T47D (cell line): ENCODE data around the gene RARB.

Source experiments
- DNase-seq, 2 experiments: peaks; one replicate each; pipeline versions ENCODE4 v3.0.0 to v3.0.0-alpha.2; 2011 to 2012; ENCODE audit warnings: low read depth in 1 of 2, low spot score in 1 of 2
- JUND ChIP-seq: IDR thresholded peaks from 2 replicates; pipeline ENCODE4 v1.6.1; 2012; ENCODE audit warnings: low read depth
- in situ Hi-C: cut with HindIII; loops from 2 replicates; pipeline ENCODE4 v1.10.0; 2016; ENCODE audit warnings: low sequenced_read_pairs, low pct_unique_long_range_greater_than_20kb

Gene RARB

DNA sequence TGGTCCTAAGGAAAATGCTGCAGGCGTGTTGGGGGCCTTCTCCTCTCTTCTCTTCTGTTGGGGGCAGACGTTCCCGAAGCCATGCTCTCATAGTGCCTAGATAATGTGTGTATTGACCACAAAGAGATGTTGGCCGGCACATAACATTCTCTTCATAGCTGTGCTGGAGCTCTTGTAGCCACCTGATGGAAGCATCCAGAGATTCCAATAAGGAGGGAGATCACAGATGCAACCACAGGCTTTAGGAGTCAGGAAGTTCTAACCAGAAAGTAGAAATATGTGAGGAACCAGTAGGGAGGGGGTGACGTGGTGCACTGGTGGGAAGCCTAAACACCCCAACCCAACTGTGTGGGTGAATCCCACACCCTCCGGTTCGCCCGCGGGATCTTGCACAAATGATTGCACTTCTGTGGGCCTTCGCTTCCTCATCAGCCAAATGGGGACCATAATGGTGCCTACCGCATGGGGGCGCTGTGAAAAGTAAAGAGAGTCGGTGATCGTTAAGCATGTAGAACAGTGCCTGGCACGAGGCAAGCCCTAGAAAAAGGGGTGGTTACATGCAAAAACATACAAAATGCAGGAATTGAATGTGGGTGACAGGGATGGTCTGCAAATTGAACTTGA lies 148.9 kb downstream of the RARB start:
- no peak for DNase-seq
- in situ Hi-C loops = no loop called here
- TF ChIP-seq JUND = no peak

DNA sequence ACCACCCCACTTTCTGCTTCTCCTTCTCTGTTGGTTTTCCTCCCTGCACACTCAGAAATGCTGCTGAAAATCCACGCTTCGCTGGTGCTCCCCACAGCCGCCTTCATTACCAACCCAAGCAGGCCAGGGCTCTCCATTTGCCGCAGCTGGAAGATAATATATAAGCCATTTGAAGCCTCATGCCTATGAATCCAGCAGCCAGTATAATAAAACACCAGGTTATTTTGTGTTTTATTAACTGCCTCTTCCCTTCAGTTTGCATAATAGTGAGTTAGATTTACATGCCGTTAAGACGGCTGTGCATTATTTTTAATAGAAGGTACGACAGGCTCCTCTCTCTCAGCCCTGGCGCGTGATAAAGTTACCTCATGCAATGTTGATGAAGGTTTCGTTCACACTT lies 150.0 kb downstream of the RARB start:
- no peak for TF ChIP-seq JUND
- in situ Hi-C loops = no loop called here
- no peak for DNase-seq

DNA sequence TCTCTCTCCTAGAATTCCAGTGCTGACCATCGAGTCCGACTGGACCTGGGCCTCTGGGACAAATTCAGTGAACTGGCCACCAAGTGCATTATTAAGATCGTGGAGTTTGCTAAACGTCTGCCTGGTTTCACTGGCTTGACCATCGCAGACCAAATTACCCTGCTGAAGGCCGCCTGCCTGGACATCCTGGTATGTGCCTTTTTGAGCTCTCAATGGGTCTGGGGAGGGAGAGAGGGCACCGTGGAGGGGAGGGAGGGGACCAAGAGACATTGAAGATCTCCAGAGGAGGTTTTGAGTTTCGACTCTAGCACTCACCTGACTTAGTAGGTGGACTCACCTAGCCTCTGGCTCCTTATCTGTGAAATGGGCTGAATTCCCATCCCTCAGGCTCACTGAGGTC lies 152.5 kb downstream of the RARB start:
- in situ Hi-C loops = no loop called here
- TF ChIP-seq JUND = no peak
- no peak for DNase-seq

DNA sequence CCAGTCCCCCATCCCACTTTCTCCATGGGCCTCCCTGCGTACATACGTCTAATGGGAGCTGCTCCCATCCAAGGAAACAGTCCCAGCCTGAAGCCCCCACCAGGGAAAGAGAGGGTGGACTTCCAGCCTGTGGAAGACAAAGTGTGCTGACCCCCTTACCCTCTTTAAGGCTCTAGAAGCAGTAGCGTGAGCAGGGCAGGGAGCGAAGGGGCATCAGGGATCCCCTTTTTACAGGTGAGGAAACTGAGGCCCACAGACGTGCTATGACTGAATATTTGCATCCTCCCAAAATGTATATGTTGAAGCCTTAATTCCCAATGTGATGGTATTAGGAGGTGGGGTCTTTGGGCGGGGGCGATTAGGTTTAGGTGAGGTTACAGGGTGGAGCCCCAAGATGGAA lies 153.3 kb downstream of the RARB start:
- DNase-seq = no peak
- in situ Hi-C loops = no loop called here
- no peak for TF ChIP-seq JUND

DNA sequence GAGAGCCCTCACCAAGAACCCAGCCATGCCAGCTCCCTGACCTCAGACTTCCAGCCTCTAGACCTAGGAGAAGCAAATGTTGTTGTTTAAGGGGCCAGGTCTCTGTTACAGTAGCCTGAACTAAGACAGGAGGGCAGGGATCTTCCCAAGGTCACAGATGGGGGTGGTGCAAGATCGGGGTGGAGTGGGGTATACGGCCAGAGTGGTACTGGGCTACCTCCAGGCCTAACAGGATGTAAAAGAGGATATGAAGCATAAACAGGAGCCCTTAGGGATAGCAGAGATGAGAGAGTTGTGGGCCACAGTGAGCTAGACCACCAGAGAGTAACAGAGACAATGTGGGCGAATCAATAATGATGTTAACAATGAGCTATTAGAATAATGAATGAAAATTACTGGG lies 153.8 kb downstream of the RARB start:
- TF ChIP-seq JUND = no peak
- in situ Hi-C loops = no loop called here

DNA sequence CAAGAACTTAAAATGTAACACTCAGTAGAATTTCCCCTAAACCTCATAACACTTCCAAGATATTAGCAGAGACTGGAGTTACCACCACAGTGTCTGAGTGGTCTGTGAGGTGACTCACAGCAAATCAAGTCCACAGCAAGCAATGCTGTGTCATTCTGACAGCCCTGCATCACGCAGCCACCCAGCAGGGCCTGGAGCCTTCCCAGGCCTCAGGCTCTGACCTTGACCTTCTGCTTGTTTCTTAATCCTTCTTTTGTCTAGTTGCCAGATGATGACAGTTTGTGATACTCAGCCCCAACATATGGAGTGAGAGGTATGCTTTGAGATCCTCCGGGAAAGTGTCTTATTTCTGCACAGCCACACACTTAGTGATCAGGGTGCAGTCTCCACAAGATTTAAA lies 154.2 kb downstream of the RARB start:
- peak in 1 of 2 experiments; percentile 57 for DNase-seq
- in situ Hi-C loops = no loop called here
- TF ChIP-seq JUND = no peak

More for the DNA sequence above, 153.8 kb downstream of the RARB start:
- no peak for DNase-seq

DNA sequence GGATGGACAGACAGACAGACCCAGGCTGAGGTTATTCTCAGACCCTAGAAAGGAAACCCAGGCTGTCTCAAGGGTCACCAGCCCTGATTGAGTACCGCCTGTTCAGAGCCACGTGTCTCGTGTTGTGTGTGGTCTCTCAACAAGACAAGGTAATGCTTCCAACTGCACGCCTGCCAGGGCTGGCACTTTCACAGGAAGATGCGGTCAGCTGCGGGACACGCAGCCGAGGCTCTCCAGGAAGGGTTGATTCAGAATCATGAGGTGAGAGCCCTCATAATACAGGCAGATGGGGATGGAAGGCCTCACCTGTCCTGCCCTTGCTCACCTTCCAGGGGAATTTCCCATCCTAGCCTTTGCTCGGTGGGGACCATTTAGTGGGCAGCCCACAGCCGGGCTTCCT lies 155.3 kb downstream of the RARB start:
- in situ Hi-C loops = no loop called here
- TF ChIP-seq JUND = no peak
- no peak for DNase-seq

DNA sequence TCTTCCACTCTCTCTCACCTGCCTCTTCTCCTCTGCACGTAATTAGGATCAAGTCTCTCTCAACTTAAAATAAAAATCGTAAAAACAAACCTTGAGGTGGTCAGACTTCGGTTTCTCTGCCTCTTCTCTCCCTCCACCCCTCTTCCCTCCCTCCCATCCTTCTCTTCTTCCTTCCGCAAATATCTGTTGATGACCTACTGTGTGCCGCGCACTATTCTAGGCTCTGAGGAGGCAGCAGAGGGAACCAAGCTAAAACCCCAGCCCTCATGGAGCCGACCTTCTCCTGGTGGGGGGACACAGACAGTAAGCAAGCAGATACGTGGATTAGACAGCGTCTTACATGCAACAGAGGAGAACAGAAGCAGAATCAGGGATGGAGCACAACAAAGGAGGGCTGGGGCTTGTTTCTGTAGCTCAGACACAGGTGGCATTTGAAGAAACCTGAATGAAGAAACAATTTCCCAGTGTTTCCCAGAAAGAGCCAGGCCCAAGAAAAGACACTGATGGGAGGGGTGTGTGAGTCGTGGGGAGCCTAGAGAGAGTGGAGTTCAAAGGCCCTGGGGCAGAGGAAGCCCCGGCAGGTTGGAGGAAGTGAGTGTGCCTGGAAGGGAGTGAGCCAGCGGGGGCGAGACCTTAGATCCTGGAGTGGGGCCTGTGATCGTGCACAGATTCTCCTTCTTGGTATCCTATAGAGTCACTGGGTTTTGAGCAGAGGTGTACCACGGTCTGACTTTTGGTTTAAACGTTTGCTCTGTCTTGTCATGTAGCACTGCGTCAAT lies 156.1 kb downstream of the RARB start:
- TF ChIP-seq JUND = no peak
- DNase-seq = peak in 1 of 2 experiments; percentile 28
- in situ Hi-C loops = no loop called here

DNA sequence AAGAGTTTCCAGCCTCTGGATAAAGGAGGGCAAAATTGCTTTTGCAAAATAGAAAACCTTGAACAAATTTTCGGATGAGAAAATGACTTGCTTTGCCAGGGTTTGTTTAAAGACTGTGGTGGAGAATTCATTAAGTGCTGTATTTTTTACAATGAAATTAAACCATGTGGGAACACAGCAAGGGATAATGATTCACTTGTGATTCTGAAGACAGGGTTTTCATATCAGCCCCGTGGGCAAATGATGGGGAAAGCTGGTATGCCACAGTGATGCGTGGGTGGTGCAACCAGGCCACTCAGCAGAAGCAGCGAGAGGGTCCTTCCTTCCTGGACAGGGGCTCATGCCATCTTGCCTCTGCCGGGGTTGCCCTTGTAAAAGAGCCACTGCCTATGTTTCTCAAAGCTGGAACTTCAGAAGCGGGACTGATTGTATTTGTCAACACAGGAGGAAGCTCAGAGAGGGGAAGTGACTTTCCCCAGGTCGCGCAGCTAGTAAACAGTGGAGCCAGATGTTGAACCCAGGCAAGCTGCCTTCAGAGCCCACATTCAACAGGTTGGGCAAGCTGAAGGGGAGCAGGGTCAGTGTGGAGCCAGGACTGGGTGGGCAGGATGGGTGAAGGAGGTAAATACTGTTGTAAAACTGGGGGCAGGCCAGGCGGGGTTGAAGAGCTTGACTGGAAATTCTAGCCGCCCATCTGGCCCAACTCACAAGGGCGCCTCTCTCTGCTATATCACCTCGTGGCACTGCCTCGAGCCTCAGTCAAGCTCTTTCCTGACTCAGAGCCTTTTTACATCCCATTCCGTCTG lies 157.5 kb downstream of the RARB start:
- in situ Hi-C loops = no loop called here
- no peak for DNase-seq

DNA sequence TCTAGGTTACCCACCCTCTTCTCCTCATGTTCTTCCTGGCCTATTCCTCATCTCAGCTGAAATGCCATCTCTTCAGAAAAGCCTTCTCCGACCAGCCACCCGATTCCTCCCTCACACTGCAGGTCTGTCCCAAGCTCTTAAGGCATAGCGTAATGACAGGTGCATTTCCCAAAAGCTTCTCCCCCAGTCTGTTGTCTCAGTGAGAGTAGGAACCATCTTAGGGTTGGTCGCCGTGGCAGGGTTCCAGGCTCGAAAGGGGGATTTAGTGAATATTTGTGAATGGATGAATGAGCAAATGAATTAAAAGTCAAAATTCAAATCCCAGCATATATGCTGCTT lies 158.1 kb downstream of the RARB start:
- no peak for DNase-seq
- TF ChIP-seq JUND = no peak
- in situ Hi-C loops = no loop called here

More for the DNA sequence above, 157.5 kb downstream of the RARB start:
- TF ChIP-seq JUND = no peak

DNA sequence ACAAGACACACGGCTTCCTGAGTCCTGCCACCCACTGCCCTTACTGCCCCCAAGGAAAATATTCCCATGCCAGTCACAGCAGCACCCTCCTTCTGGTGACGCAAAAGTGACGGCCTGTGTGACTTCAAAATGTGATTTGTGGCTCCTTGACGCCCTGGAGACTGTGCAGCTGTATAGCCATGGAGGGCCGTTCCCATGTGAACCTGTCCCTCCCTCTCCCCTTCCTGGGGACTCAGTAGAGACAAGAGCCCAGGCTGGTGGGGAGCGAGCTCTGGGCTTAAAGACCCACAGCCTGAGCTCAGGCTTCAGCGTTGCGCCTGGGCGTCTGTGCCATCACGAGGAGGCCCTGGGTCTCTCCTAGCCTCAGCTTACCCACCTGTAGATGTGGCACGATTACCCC lies 158.5 kb downstream of the RARB start:
- DNase-seq = no peak
- no peak for TF ChIP-seq JUND
- in situ Hi-C loops = no loop called here

DNA sequence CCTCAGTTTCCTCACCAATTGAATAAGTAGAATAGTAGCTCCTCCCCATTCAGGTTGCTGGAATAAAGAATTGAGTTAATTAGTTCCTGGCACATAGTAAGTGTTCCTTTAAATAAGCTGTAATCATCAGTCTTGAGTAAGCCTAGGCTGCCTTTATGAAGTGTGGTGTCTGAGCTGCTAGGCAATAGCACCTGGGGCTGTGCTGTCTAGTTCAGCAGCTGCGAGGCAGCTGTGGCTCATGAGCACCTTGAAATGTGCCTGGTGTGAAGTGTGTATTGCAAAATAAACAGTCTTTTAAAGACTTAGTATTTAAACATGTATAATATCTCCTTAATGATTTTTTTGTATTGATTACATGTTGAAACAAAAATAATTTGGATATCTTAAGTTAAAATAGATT lies 159.0 kb downstream of the RARB start:
- TF ChIP-seq JUND = no peak
- peak; percentile 16 to 28 for DNase-seq
- in situ Hi-C loops = no loop called here

DNA sequence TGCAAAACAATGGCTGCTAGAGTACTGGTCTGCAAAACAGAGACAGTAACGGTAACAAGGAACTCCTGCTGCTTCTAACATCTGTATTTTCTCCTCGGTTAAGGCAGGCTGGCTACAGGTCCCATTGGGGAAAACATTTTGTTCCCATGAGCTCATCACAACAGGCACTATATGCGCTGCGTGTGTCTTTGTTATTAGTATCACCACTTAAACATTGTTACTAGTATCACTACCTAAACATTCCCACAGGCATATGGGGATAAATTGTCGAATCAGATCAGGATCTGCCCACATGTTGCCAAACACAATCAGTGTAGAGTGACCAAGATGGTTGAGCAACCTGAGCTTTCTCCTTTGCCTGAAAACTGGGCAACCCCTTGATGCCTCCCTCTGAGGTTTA lies 159.5 kb downstream of the RARB start:
- TF ChIP-seq JUND = no peak
- DNase-seq = no peak
- in situ Hi-C loops = no loop called here
